Measurements from ENCODE around the gene CIT. TPM values are rescaled to one million over a fixed set of nuclear protein-coding genes. Genes with fewer than 3 reads are reported as not detected.

CIT gene
- total and polyA plus RNA-seq, 9 of the 15 experiments (the other 6 are each of a cell fraction or from before 2014, with no cell fraction given) = 1.1 to 46.7 (median 21.3) TPM

GRCh38 chr12:119902084-119902509 lies 25.0 kb upstream of the CIT start (continued):
- TF ChIP-seq BRF1 (IDR thresholded peaks at IDR 0.05; ENCODE audit: borderline replicate concordance, extremely low read depth, insufficient read length) (no peak), CC2D1A (IDR thresholded peaks at IDR 0.05) (peak; percentile 51; the same call in 1 of the 2 replicates), ETV5 (CRISPR knock-in tag; IDR thresholded peaks at IDR 0.05; ENCODE audit: low read depth) (peak; percentile 58; the same call in 1 of the 2 replicates), POLR2AphosphoS2 (IDR thresholded peaks at IDR 0.05; ENCODE audit: low read length) (no peak), ZNF316 (IDR thresholded peaks at IDR 0.05) (no peak), MAFK (IDR thresholded peaks at IDR 0.05; ENCODE audit: low read length) (0 out of 2 replicates have a peak, but pooled peaks have one; percentile 17), NFE2 (IDR thresholded peaks at IDR 0.05; ENCODE audit: low read depth) (no peak), PURB (CRISPR knock-in tag; IDR thresholded peaks at IDR 0.05; ENCODE audit: low read depth) (no peak), GATA2 (CRISPR knock-in tag; IDR thresholded peaks at IDR 0.05) (peak; percentile 98), ZSCAN29 (IDR thresholded peaks at IDR 0.05) (no peak), C11orf30 (IDR thresholded peaks at IDR 0.05; ENCODE audit: low read depth) (no peak), RAD21 (CRISPR knock-in tag; conservative IDR thresholded peaks at IDR 0.05 in 1 of 2, IDR thresholded peaks at IDR 0.05 in 1 of 2) (peak; percentile 74 to 91), NR2C1 (IDR thresholded peaks at IDR 0.05) (peak; percentile 48; the same call in 1 of the 2 replicates), NR2C1 (tag; IDR thresholded peaks at IDR 0.05) (peak; percentile 52; the same call in 1 of the 2 replicates), XRCC5 (IDR thresholded peaks at IDR 0.05; ENCODE audit: low read depth, low read length) (peak; percentile 44; the same call in 1 of the 2 replicates), ZNF408 (CRISPR knock-in tag; IDR thresholded peaks at IDR 0.05; ENCODE audit: low read depth) (no peak), HDAC2 (IDR thresholded peaks at IDR 0.05) (0 out of 2 replicates have a peak, but pooled peaks have one; percentile 14), ELF1 (tag; IDR thresholded peaks at IDR 0.05) (peak; percentile 53), HNRNPUL1 (IDR thresholded peaks at IDR 0.05; ENCODE audit: low read length) (no peak), E2F3 (CRISPR knock-in tag; IDR thresholded peaks at IDR 0.05) (no peak), ARID1B (IDR thresholded peaks at IDR 0.05) (peak; percentile 15; the same call in 1 of the 2 replicates), MECOM (CRISPR knock-in tag; IDR thresholded peaks at IDR 0.05) (no peak)
- TF ChIP-seq, protein P1, sequence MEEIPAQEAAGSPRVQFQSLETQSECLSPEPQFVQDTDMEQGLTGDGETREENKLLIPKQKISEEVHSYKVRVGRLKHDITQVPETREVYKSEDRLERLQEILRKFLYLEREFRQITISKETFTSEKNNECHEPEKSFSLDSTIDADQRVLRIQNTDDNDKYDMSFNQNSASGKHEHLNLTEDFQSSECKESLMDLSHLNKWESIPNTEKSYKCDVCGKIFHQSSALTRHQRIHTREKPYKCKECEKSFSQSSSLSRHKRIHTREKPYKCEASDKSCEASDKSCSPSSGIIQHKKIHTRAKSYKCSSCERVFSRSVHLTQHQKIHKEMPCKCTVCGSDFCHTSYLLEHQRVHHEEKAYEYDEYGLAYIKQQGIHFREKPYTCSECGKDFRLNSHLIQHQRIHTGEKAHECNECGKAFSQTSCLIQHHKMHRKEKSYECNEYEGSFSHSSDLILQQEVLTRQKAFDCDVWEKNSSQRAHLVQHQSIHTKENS (CRISPR knock-in tag; IDR thresholded peaks at IDR 0.05) = no peak
- TF ChIP-seq, protein P2, sequence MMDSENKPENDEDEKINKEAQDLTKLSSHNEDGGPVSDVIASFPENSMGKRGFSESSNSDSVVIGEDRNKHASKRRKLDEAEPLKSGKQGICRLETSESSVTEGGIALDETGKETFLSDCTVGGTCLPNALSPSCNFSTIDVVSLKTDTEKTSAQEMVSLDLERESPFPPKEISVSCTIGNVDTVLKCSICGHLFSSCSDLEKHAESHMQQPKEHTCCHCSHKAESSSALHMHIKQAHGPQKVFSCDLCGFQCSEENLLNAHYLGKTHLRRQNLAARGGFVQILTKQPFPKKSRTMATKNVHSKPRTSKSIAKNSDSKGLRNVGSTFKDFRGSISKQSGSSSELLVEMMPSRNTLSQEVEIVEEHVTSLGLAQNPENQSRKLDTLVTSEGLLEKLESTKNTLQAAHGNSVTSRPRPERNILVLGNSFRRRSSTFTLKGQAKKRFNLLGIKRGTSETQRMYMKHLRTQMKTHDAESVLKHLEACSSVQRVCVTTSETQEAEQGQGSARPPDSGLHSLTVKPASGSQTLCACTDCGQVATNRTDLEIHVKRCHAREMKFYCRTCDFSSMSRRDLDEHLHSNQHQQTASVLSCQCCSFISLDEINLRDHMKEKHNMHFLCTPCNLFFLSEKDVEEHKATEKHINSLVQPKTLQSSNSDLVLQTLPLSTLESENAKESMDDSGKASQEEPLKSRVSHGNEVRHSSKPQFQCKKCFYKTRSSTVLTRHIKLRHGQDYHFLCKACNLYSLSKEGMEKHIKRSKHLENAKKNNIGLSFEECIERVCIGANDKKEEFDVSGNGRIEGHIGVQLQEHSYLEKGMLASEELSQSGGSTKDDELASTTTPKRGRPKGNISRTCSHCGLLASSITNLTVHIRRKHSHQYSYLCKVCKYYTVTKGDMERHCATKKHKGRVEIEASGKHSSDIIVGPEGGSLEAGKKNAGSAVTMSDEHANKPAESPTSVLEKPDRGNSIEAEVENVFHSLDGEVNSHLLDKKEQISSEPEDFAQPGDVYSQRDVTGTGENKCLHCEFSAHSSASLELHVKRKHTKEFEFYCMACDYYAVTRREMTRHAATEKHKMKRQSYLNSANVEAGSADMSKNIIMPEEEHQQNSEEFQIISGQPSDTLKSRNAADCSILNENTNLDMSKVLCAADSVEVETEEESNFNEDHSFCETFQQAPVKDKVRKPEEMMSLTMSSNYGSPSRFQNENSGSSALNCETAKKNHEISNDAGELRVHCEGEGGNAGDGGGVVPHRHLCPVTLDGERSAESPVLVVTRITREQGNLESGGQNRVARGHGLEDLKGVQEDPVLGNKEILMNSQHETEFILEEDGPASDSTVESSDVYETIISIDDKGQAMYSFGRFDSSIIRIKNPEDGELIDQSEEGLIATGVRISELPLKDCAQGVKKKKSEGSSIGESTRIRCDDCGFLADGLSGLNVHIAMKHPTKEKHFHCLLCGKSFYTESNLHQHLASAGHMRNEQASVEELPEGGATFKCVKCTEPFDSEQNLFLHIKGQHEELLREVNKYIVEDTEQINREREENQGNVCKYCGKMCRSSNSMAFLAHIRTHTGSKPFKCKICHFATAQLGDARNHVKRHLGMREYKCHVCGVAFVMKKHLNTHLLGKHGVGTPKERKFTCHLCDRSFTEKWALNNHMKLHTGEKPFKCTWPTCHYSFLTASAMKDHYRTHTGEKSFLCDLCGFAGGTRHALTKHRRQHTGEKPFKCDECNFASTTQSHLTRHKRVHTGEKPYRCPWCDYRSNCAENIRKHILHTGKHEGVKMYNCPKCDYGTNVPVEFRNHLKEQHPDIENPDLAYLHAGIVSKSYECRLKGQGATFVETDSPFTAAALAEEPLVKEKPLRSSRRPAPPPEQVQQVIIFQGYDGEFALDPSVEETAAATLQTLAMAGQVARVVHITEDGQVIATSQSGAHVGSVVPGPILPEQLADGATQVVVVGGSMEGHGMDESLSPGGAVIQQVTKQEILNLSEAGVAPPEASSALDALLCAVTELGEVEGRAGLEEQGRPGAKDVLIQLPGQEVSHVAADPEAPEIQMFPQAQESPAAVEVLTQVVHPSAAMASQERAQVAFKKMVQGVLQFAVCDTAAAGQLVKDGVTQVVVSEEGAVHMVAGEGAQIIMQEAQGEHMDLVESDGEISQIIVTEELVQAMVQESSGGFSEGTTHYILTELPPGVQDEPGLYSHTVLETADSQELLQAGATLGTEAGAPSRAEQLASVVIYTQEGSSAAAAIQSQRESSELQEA (IDR thresholded peaks at IDR 0.05; ENCODE audit: low read depth) = no peak

Data from K562 (cell line).